ENCODE measurements around the gene ULK4.

GRCh38 chr3:41308119-41308518, 653.8 kb downstream of the ULK4 start:
- TF ChIP-seq EZH2 (IDR thresholded peaks at IDR 0.05; ENCODE audit: borderline replicate concordance, low read depth, low read length, severe bottlenecking) (no peak), CTCF (IDR thresholded peaks at IDR 0.05; ENCODE audit: borderline replicate concordance, extremely low read depth, low read length, poor library complexity, severe bottlenecking) (no peak)

Measured in DND-41 (cell line).